ENCODE measurements around the gene NEUROD1. TPM values are rescaled to one million over a fixed set of nuclear protein-coding genes. Genes with fewer than 3 reads are reported as not detected.

Gene NEUROD1
- total RNA-seq, 4 donors from 2014 or later, result 0.48 to 1.8 TPM; not detected in 2

DNA sequence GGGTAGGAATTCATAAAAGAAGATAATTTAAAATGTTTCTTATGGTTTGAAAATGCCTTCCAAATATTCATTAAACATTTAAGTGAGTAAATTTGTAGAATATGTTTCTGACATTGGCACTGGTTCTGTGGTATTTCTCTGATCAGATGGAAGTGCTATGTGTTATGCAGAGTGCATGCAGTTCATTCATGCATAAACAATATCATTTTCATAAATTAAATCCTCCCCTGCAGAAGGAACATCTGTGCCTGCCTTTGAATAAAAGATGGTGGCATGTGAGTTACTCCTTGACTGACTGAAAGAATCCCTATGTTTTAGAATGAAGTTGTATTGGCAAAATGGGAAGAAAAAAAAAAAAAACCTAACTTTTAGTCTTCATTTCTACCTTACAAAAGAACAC is 5.9 kb downstream of the NEUROD1 start:
- no peak for DNase-seq
- H3K27me3 ChIP-seq, result peaks cover 44% of the 10 kb centered on the region
- TF ChIP-seq POLR2A (IDR thresholded peaks at IDR 0.05) (no peak), POLR2AphosphoS5 (IDR thresholded peaks at IDR 0.05) (no peak), EP300 (IDR thresholded peaks at IDR 0.05; ENCODE audit: low read depth) (no peak)
- TF ChIP-seq, protein P1, sequence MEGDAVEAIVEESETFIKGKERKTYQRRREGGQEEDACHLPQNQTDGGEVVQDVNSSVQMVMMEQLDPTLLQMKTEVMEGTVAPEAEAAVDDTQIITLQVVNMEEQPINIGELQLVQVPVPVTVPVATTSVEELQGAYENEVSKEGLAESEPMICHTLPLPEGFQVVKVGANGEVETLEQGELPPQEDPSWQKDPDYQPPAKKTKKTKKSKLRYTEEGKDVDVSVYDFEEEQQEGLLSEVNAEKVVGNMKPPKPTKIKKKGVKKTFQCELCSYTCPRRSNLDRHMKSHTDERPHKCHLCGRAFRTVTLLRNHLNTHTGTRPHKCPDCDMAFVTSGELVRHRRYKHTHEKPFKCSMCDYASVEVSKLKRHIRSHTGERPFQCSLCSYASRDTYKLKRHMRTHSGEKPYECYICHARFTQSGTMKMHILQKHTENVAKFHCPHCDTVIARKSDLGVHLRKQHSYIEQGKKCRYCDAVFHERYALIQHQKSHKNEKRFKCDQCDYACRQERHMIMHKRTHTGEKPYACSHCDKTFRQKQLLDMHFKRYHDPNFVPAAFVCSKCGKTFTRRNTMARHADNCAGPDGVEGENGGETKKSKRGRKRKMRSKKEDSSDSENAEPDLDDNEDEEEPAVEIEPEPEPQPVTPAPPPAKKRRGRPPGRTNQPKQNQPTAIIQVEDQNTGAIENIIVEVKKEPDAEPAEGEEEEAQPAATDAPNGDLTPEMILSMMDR (IDR thresholded peaks at IDR 0.05), result no peak
- intact Hi-C loops (cut with DNase I; ENCODE audit: low total_unique reads) (no loop called here), in situ Hi-C loops (cut with MboI; ENCODE audit: low pct_ligation_motif_present in 1 of 4, low pct_unique_long_range_greater_than_20kb in 1 of 4, low sequenced_read_pairs in 3 of 4) (no loop called here)
- H3K27ac ChIP-seq, result no peak overlapping the region
- H3K4me3 ChIP-seq, result no peak overlapping the region
- no peaks in the 10 kb centered on the region for H3K36me3 ChIP-seq
- H3K9me3 ChIP-seq, result no peaks in the 10 kb centered on the region
- H3K4me1 ChIP-seq, result no peaks in the 10 kb centered on the region

DNA sequence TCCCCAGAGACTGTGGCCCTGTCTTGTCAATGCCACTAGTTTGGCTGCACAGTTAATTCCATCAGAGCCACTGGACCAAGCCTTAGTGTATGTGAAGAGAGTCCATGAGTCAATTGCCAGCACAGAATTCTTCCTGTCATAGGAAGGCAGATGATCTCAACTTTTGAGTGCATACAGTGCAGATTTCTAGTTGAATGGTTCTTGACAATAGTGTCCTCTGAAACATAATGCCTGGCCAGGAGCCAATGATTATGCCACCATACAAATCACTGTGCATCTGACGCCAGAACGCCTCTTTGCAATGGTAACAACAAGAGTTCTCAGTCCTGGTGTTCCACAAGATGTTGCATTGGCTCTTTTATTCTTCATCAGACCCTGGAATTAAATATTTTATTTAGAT is 7.1 kb downstream of the NEUROD1 start:
- in situ Hi-C loops (cut with MboI; ENCODE audit: low pct_ligation_motif_present in 1 of 4, low pct_unique_long_range_greater_than_20kb in 1 of 4, low sequenced_read_pairs in 3 of 4), result no loop called here
- no peaks in the 10 kb centered on the region for H3K9me3 ChIP-seq
- 42 to 83% methylated on average over 2 of the region's 2 CpGs for WGBS, 2 donors (ENCODE audit: low coverage in 1 of 2)
- H3K4me1 ChIP-seq, result no peaks in the 10 kb centered on the region
- intact Hi-C loops (cut with DNase I; ENCODE audit: low total_unique reads), result no loop called here
- DNase-seq, result no peak
- TF ChIP-seq POLR2AphosphoS5 (IDR thresholded peaks at IDR 0.05), result no peak
- no peak for TF ChIP-seq POLR2A (IDR thresholded peaks at IDR 0.05)
- TF ChIP-seq EP300 (IDR thresholded peaks at IDR 0.05; ENCODE audit: low read depth), result no peak
- TF ChIP-seq, protein P1 (IDR thresholded peaks at IDR 0.05), result no peak
- H3K27me3 ChIP-seq, result peaks cover 36% of the 10 kb centered on the region
- H3K27ac ChIP-seq, result no peak overlapping the region
- H3K36me3 ChIP-seq, result no peaks in the 10 kb centered on the region
- H3K4me3 ChIP-seq, result no peak overlapping the region

DNA sequence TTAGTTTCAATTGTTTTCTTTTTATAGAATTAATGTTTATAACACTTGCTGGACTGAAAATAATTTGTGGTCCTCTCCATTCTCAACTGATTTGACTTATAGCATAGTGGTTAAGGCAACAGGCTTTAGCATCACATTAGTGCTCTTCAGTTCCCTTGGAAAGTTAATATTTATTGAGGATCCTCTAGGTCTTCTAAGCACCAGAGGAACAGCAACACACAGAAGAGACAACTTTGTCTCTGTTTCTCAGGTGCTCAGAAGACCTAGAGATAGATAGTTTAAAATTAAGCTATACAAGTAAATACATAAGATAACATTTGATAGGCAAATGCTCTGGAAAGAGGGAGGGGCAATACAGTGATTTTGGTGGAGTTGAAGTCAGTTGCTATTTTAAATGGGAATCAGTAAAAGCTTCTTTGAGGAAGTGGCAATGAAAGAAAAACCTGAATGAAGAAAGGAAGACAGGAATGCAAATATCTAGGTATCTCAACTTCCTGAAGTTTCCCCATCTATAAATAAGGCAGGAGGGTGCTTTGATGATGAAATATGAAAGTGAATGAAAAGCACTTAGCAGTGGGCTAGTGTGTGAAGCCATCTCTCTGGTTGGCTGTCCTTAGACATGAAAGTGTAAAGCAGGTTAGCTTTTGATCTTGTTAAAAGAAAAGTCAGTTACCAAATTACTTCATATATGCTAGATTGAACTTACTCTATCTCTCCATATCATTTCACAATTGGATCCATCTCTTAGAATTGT is 7.9 kb downstream of the NEUROD1 start:
- peaks cover 29% of the 10 kb centered on the region for H3K27me3 ChIP-seq
- H3K36me3 ChIP-seq, result no peaks in the 10 kb centered on the region
- H3K4me1 ChIP-seq, result no peaks in the 10 kb centered on the region
- no peaks in the 10 kb centered on the region for H3K9me3 ChIP-seq
- TF ChIP-seq, protein P1 (IDR thresholded peaks at IDR 0.05), result no peak
- TF ChIP-seq EP300 (IDR thresholded peaks at IDR 0.05; ENCODE audit: low read depth) (no peak), POLR2AphosphoS5 (IDR thresholded peaks at IDR 0.05) (no peak), POLR2A (IDR thresholded peaks at IDR 0.05) (no peak)
- in situ Hi-C loops (cut with MboI; ENCODE audit: low pct_ligation_motif_present in 1 of 4, low pct_unique_long_range_greater_than_20kb in 1 of 4, low sequenced_read_pairs in 3 of 4), result no loop called here
- no peak for DNase-seq
- no peak overlapping the region for H3K27ac ChIP-seq
- intact Hi-C loops (cut with DNase I; ENCODE audit: low total_unique reads), result no loop called here
- no peak overlapping the region for H3K4me3 ChIP-seq

DNA sequence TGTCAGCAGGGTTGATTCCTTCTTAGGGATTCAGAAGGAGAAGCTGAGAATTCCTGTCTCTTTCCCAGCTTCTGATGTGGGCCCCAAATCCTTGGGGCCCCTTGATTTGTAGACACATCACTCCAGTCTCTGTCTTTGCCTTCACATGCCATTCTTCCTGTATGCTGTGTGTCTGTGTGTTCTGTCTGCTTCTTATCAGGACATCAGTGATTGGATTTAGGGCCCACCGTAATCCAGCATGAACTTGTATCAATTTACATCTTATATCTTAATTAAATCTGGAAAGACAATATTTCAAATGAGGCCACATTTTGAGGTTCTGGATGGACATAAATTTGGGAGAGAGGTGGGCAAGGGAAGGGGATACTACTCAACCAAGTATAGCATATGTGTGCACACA is 9.7 kb downstream of the NEUROD1 start:
- no peak for DNase-seq
- Histone ChIP-seq H3K4me3 (no peak overlapping the region), H3K9me3 (peaks cover 5 to 8% of the 10 kb centered on the region in 2 donors), H3K27ac (no peak overlapping the region), H3K36me3 (no peaks in the 10 kb centered on the region), H3K4me1 (no peaks in the 10 kb centered on the region), H3K27me3 (peaks cover 15% of the 10 kb centered on the region)
- TF ChIP-seq POLR2AphosphoS5 (IDR thresholded peaks at IDR 0.05), result no peak
- no peak for TF ChIP-seq EP300 (IDR thresholded peaks at IDR 0.05; ENCODE audit: low read depth)
- no peak for TF ChIP-seq POLR2A (IDR thresholded peaks at IDR 0.05)
- TF ChIP-seq, protein P1 (IDR thresholded peaks at IDR 0.05), result no peak
- in situ Hi-C loops (cut with MboI; ENCODE audit: low pct_ligation_motif_present in 1 of 4, low pct_unique_long_range_greater_than_20kb in 1 of 4, low sequenced_read_pairs in 3 of 4) (no loop called here), intact Hi-C loops (cut with DNase I; ENCODE audit: low total_unique reads) (no loop called here)
- WGBS, 2 donors (ENCODE audit: low coverage in 1 of 2), result 100% methylated on average over 1 of the region's 1 CpG
